GM18858 (cell line): ENCODE results near the gene PROP1.
"Not testable (repeated sequence)": the region's sequence is repeated elsewhere in the genome, so short reads cannot be mapped to it uniquely, and the experiment has no call there.

Source experiments
- ATAC-seq: cut with Tn5 transposase; IDR thresholded peaks from one replicate; pipeline ENCODE4 v1.9.1; 2021; ENCODE audit not compliant: unreplicated experiment

Gene PROP1

GRCh38 chr5:177947912-177948311 lies 48.1 kb downstream of the PROP1 start:
- ATAC-seq: not testable (repeated sequence)

GRCh38 chr5:177945601-177946283 lies 50.3 kb downstream of the PROP1 start:
- peak; percentile 36 for ATAC-seq

GRCh38 chr5:177945145-177945544 lies 50.9 kb downstream of the PROP1 start:
- not testable (repeated sequence) for ATAC-seq

GRCh38 chr5:177943805-177944736 lies 52.0 kb downstream of the PROP1 start:
- ATAC-seq: not testable (repeated sequence)

- not testable (repeated sequence) for ATAC-seq
These were observed 53.1 kb downstream of the PROP1 start for GRCh38 chr5:177942896-177943295.
